Measurements from ENCODE around the gene TMED8. TPM values are rescaled to one million over a fixed set of nuclear protein-coding genes. Genes with fewer than 3 reads are reported as not detected.

The TMED8 gene
- total RNA-seq, 1 donor from 2014 or later = 10.9 TPM

- Histone ChIP-seq H3K36me3 (ENCODE audit: control insufficient read depth, insufficient read depth, low read length) (no peaks in the 10 kb centered on the region), H3K4me3 (ENCODE audit: low read depth, low read length) (no peak overlapping the region), H3K27me3 (ENCODE audit: control insufficient read depth, insufficient read depth, low read length) (no peaks in the 10 kb centered on the region)
- no peak for TF ChIP-seq CTCF (IDR thresholded peaks at IDR 0.05; ENCODE audit: insufficient read depth, low read length, poor library complexity, severe bottlenecking)
- DNase-seq (ENCODE audit: low read depth) = no peak
Measured at GRCh38 chr14:77286576-77286975, 90.3 kb downstream of the TMED8 start.

Other genes starting within 250 kb of the TMED8 start
- gene ZDHHC22, start 235.3 kb downstream of the TMED8 start, total RNA-seq = 0.21 TPM in 1 of 2 replicates, not detected in the other
- 0.62 and 1.1 TPM in 2 replicates for gene TMEM63C, start 195.3 kb downstream of the TMED8 start, total RNA-seq
- not detected in 2 replicates for gene NGB, start 105.9 kb downstream of the TMED8 start, total RNA-seq
- gene POMT2, start 56.2 kb downstream of the TMED8 start, total RNA-seq = 21.5 and 34.1 TPM in 2 replicates
- gene GSTZ1, start 56.1 kb downstream of the TMED8 start, total RNA-seq = 37.2 and 48.0 TPM in 2 replicates
- 1.9 and 15.5 TPM in 2 replicates for gene SAMD15, start 285 bp upstream of the TMED8 start, total RNA-seq
- 0.04 and 0.82 TPM in 2 replicates for gene NOXRED1, start 46.4 kb upstream of the TMED8 start, total RNA-seq
- 21.1 and 23.4 TPM in 2 replicates for gene VIPAS39, start 80.5 kb upstream of the TMED8 start, total RNA-seq
- gene AHSA1, start 81.0 kb upstream of the TMED8 start, total RNA-seq = 104 and 109 TPM in 2 replicates
- 0.13 and 1.2 TPM in 2 replicates for gene ISM2, start 121.7 kb upstream of the TMED8 start, total RNA-seq
- gene SPTLC2, start 239.5 kb upstream of the TMED8 start, total RNA-seq = 31.4 and 33.0 TPM in 2 replicates